OCI-LY3 (cell line): ENCODE results near the gene BABAM1.

ENCODE experiments used
- EZH2phosphoT487 ChIP-seq: fragments of 200-600 bp; shearing (Covaris generic); IDR thresholded peaks from 2 replicates; pipeline ENCODE4 v1.6.1; 2018; ENCODE audit warnings: antibody characterized with exemption, mixed run types, low read depth
- TF ChIP-seq, protein P1 (sequence below): fragments of 200-600, 300-600 bp; sonication (generic); IDR thresholded peaks from 2 replicates; pipeline ENCODE4 v1.5.1; 2014; ENCODE audit warnings: antibody characterized with exemption, low read length, low read depth

DNA sequence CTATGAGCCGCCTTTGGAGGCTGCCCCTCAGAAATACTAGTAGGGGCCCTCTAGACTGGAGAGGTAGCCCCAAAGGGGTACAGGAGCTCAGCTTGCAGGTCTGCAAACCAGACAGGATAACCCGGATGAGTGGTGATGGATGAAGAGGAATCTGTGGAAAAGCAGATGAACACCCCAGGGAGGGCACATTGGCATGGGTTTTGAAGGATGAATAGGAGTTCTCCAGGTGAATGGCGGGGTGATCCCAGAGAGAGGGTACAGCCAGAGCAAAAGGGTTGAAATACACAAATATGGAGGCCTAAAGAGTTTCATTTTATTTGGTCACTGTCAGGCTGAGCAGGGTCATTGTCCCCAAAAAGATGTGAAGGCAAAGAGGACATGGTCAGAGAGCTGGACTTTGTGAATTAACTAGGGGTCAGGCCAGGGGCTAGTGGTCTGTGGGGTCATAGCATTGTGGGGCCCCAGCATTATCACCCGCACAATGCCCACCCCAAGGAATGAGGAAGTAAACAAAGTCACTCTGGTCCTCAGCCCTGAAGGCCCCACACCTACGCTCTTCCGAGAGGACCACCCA, 26.3 kb upstream of the BABAM1 start:
- TF ChIP-seq, protein P1, sequence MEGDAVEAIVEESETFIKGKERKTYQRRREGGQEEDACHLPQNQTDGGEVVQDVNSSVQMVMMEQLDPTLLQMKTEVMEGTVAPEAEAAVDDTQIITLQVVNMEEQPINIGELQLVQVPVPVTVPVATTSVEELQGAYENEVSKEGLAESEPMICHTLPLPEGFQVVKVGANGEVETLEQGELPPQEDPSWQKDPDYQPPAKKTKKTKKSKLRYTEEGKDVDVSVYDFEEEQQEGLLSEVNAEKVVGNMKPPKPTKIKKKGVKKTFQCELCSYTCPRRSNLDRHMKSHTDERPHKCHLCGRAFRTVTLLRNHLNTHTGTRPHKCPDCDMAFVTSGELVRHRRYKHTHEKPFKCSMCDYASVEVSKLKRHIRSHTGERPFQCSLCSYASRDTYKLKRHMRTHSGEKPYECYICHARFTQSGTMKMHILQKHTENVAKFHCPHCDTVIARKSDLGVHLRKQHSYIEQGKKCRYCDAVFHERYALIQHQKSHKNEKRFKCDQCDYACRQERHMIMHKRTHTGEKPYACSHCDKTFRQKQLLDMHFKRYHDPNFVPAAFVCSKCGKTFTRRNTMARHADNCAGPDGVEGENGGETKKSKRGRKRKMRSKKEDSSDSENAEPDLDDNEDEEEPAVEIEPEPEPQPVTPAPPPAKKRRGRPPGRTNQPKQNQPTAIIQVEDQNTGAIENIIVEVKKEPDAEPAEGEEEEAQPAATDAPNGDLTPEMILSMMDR, result no peak
- no peak for TF ChIP-seq EZH2phosphoT487
